HL-60 (cell line): ENCODE results near the gene MXD4.

Source experiments
- DNase-seq, 2 experiments: peaks; one replicate each; pipeline ENCODE4 v3.0.0-alpha.2; 2010 to 2020; ENCODE audit warnings: low read depth in 1 of 2, low spot score in 1 of 2
- H3K27ac ChIP-seq: fragments of 250-450 bp; sonication (Bioruptor Pico); replicated peaks from 2 replicates; pipeline ENCODE4 v1.5.1; 2020; ENCODE audit warnings: mild to moderate bottlenecking, moderate library complexity
- H3K27me3 ChIP-seq: fragments of 250-450 bp; sonication (Bioruptor Pico); 2 replicates; pipeline ENCODE4 v1.5.1; 2021; ENCODE audit warnings: mild to moderate bottlenecking, moderate library complexity; ENCODE audit not compliant: insufficient read depth, poor library complexity, severe bottlenecking
- H3K4me3 ChIP-seq: replicated peaks from 2 replicates; pipeline ENCODE4 v1.5.1; 2011; ENCODE audit warnings: mild to moderate bottlenecking, control low read depth, low read length; ENCODE audit not compliant: insufficient read depth
- GABPA ChIP-seq: IDR thresholded peaks from 2 replicates; pipeline ENCODE4 v1.6.1; 2012; ENCODE audit warnings: low read depth
- POLR2AphosphoS5 ChIP-seq: IDR thresholded peaks from 2 replicates; pipeline ENCODE4 v1.6.1; 2012; ENCODE audit warnings: low read depth
- SPI1 ChIP-seq: IDR thresholded peaks from 2 replicates; pipeline ENCODE4 v1.6.1; 2012; ENCODE audit warnings: low read depth, mild to moderate bottlenecking, borderline replicate concordance
- long read RNA-seq: library from polyadenylated mRNA; unstranded; transcript quantifications from one replicate; pipeline ENCODE4 v2.0.0, GENCODE V29; 2020
- TF ChIP-seq, protein P1 (sequence below): IDR thresholded peaks from 2 replicates; pipeline ENCODE4 v1.6.1; 2012; ENCODE audit warnings: low read depth; ENCODE audit not compliant: insufficient replicate concordance
- TF ChIP-seq, protein P2 (sequence below): IDR thresholded peaks from one replicate; pipeline ENCODE4 v1.5.1; 2011; ENCODE audit warnings: low read length, control low read depth, inconsistent platforms; ENCODE audit not compliant: insufficient read depth

MXD4 gene, protein sequence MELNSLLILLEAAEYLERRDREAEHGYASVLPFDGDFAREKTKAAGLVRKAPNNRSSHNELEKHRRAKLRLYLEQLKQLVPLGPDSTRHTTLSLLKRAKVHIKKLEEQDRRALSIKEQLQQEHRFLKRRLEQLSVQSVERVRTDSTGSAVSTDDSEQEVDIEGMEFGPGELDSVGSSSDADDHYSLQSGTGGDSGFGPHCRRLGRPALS
- long read RNA-seq, full-length matches to known transcripts = 3 of 6 reads
- long read RNA-seq, partial matches to known transcripts = 1 of 6 reads
- long read RNA-seq, other reads (novel, unspliced or antisense) = 2 of 6 reads

DNA sequence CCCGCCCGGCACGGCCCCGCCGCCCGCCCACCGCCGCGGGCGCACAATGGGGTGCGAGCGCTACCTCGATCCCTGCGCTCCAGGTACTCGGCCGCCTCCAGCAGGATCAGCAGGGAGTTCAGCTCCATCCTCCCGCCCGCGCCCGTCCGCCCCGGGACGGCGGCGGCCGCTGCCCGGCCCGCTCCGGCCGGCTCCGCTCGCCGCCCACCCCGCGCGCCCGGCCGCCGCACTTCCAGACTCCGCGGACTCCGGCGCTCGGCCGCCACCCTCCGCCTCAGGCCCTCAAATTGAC lies at the start of gene MXD4:
MXD4 (minus strand) TSS at position 257 of the 292 bp plus-strand sequence; CDS start at position 128, 129 bp downstream.
- TF ChIP-seq, protein P1, sequence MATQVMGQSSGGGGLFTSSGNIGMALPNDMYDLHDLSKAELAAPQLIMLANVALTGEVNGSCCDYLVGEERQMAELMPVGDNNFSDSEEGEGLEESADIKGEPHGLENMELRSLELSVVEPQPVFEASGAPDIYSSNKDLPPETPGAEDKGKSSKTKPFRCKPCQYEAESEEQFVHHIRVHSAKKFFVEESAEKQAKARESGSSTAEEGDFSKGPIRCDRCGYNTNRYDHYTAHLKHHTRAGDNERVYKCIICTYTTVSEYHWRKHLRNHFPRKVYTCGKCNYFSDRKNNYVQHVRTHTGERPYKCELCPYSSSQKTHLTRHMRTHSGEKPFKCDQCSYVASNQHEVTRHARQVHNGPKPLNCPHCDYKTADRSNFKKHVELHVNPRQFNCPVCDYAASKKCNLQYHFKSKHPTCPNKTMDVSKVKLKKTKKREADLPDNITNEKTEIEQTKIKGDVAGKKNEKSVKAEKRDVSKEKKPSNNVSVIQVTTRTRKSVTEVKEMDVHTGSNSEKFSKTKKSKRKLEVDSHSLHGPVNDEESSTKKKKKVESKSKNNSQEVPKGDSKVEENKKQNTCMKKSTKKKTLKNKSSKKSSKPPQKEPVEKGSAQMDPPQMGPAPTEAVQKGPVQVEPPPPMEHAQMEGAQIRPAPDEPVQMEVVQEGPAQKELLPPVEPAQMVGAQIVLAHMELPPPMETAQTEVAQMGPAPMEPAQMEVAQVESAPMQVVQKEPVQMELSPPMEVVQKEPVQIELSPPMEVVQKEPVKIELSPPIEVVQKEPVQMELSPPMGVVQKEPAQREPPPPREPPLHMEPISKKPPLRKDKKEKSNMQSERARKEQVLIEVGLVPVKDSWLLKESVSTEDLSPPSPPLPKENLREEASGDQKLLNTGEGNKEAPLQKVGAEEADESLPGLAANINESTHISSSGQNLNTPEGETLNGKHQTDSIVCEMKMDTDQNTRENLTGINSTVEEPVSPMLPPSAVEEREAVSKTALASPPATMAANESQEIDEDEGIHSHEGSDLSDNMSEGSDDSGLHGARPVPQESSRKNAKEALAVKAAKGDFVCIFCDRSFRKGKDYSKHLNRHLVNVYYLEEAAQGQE = no peak
- TF ChIP-seq GABPA (no peak), SPI1 (no peak), POLR2AphosphoS5 (no peak)
- TF ChIP-seq, protein P2, sequence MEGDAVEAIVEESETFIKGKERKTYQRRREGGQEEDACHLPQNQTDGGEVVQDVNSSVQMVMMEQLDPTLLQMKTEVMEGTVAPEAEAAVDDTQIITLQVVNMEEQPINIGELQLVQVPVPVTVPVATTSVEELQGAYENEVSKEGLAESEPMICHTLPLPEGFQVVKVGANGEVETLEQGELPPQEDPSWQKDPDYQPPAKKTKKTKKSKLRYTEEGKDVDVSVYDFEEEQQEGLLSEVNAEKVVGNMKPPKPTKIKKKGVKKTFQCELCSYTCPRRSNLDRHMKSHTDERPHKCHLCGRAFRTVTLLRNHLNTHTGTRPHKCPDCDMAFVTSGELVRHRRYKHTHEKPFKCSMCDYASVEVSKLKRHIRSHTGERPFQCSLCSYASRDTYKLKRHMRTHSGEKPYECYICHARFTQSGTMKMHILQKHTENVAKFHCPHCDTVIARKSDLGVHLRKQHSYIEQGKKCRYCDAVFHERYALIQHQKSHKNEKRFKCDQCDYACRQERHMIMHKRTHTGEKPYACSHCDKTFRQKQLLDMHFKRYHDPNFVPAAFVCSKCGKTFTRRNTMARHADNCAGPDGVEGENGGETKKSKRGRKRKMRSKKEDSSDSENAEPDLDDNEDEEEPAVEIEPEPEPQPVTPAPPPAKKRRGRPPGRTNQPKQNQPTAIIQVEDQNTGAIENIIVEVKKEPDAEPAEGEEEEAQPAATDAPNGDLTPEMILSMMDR = no peak
- H3K27ac ChIP-seq = peak within 1 kb of the TSS; percentile 75
- no peak for DNase-seq
- H3K27me3 ChIP-seq = no peaks in the 10 kb centered on the region
- peak within 1 kb of the TSS; percentile 69 for H3K4me3 ChIP-seq

DNA sequence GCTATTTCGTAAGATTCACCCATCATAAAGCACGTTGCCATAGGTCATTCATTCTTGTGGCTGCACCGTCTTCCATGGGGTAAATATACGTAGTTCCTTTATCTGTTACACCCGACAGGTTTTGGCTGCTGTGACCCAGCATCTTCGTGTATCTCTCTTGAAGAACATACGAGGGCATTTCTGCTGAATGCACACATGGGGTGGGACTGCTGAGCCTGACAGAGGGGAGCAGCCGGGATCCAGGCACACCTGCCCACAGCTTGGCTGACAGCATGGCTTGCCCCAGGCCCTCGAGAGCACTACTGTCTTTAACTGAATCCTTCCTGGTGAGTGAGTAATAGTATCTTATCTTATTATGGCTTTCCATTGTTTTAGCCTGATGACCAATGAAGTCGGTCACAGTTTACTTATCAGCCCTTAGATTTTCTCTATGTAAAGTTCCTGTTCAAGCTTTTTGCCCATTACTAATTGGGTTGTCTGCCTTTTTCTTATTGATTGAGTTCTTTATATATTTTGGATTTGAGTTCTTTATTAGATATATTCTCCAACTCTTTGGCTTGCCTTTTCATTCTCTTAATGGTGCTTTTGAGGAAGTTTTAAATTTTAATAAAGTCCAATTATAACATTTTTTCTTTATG lies 45.0 kb upstream of the MXD4 start:
- Histone ChIP-seq H3K27me3 (no peaks in the 10 kb centered on the region), H3K4me3 (no peak overlapping the region), H3K27ac (no peak overlapping the region)
- TF ChIP-seq, protein P2 = no peak
- TF ChIP-seq SPI1 = no peak
- no peak for TF ChIP-seq GABPA
- TF ChIP-seq POLR2AphosphoS5 = no peak
- TF ChIP-seq, protein P1 = no peak
- no peak for DNase-seq

DNA sequence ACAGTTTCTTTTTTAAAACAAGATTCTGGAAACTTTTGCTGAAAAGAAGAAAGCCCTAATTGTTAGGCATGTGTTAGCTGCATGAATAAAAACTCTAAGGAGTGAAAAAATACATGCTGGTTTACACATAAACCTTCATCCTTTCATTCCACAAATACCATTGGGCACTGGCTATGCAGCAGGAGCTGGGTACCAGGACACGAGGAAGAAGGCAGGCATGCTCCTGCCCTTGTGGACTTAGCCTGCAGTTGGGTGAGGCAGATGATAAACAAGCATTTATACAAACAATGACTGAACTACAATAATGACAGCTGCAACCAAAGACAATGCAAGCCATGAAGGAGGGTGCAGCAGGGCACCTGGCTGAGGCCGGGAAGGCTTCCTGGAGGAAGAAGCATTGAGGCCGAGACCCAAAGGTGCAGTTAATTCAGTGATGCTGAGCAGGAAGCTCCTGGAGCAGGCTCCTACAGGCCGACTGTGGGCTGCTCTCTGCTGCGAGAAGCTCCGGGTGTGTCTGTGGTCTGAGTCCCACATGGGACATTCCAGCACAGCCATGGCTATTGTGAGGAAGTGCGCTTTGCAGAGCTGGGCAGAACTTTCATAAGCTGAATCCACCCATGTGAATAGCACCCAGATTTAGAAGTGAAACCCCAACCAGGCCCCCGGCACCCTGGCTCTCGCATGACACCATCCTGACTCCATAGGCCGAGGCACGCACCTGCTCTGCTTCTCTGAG lies 44.0 kb upstream of the MXD4 start:
- no peak for DNase-seq

More for the DNA sequence above, 44.0 kb upstream of the MXD4 start:
- H3K27me3 ChIP-seq = no peaks in the 10 kb centered on the region
- TF ChIP-seq, protein P2 = no peak
- TF ChIP-seq GABPA = no peak
- no peak overlapping the region for H3K27ac ChIP-seq
- H3K4me3 ChIP-seq = no peak overlapping the region
